H9 (cell line): ENCODE data around the gene CCDC192. TPM values are rescaled to one million over a fixed set of nuclear protein-coding genes. Genes with fewer than 3 reads are reported as not detected.

Experiments used
- DNase-seq: peaks from one replicate; pipeline ENCODE4 v3.0.0-alpha.2; 2017
- H2AFZ ChIP-seq: one replicate; pipeline ENCODE4 v1.6.1; 2013; ENCODE audit warnings: mild to moderate bottlenecking, low read length, control low read depth, moderate library complexity
- H2AK5ac ChIP-seq: 2 replicates; pipeline ENCODE4 v1.6.1; 2013; ENCODE audit warnings: low read length, control low read depth, mixed read lengths; ENCODE audit not compliant: insufficient read length
- H2BK120ac ChIP-seq: one replicate; pipeline ENCODE4 v1.6.1; 2013; ENCODE audit warnings: low read depth, mild to moderate bottlenecking, low read length, control low read depth, inconsistent platforms; ENCODE audit not compliant: poor library complexity, severe bottlenecking
- H2BK12ac ChIP-seq: 2 replicates; pipeline ENCODE4 v1.6.1; 2013; ENCODE audit warnings: low read length, control low read depth, mixed read lengths, low read depth; ENCODE audit not compliant: insufficient read length
- H2BK15ac ChIP-seq: 2 replicates; pipeline ENCODE4 v1.6.1; 2013; ENCODE audit warnings: low read depth, low read length, control low read depth
- H2BK20ac ChIP-seq: one replicate; pipeline ENCODE4 v1.6.1; 2013; ENCODE audit warnings: low read depth, mild to moderate bottlenecking, low read length, control low read depth, inconsistent platforms; ENCODE audit not compliant: poor library complexity, severe bottlenecking
- H2BK5ac ChIP-seq: 2 replicates; pipeline ENCODE4 v1.6.1; 2013; ENCODE audit warnings: low read length, control low read depth, mixed read lengths; ENCODE audit not compliant: insufficient read length
- H3K14ac ChIP-seq: 2 replicates; pipeline ENCODE4 v1.6.1; 2013; ENCODE audit warnings: low read length, control low read depth; ENCODE audit not compliant: insufficient read depth
- H3K18ac ChIP-seq: 2 replicates; pipeline ENCODE4 v1.6.1; 2013; ENCODE audit warnings: low read depth, mild to moderate bottlenecking, mixed read lengths, low read length, control low read depth; ENCODE audit not compliant: insufficient read length
- H3K23ac ChIP-seq: 2 replicates; pipeline ENCODE4 v1.6.1; 2013; ENCODE audit warnings: low read length, control low read depth, mixed read lengths, low read depth; ENCODE audit not compliant: insufficient read length
- H3K23me2 ChIP-seq: 2 replicates; pipeline ENCODE4 v1.6.1; 2013; ENCODE audit warnings: low read depth, mild to moderate bottlenecking, mixed read lengths, low read length, control low read depth; ENCODE audit not compliant: insufficient read length, poor library complexity, severe bottlenecking
- H3K27ac ChIP-seq: 2 replicates; pipeline ENCODE4 v1.5.1; 2013; ENCODE audit warnings: low read length, control low read depth, mixed read lengths, low read depth; ENCODE audit not compliant: insufficient read length
- H3K27me3 ChIP-seq: 2 replicates; pipeline ENCODE4 v1.6.1; 2013; ENCODE audit warnings: low read length, control low read depth, inconsistent platforms; ENCODE audit not compliant: insufficient read depth
- H3K4ac ChIP-seq: 2 replicates; pipeline ENCODE4 v1.6.1; 2013; ENCODE audit warnings: low read depth, mild to moderate bottlenecking, control low read depth, inconsistent platforms, low read length, moderate library complexity
- H3K4me1 ChIP-seq: 2 replicates; pipeline ENCODE4 v1.6.1; 2013; ENCODE audit warnings: low read length, control low read depth, inconsistent platforms; ENCODE audit not compliant: insufficient read depth
- H3K4me2 ChIP-seq: 2 replicates; pipeline ENCODE4 v1.6.1; 2013; ENCODE audit warnings: low read length, control low read depth, mixed read lengths; ENCODE audit not compliant: insufficient read length, insufficient read depth
- H3K56ac ChIP-seq: 2 replicates; pipeline ENCODE4 v1.6.1; 2013; ENCODE audit warnings: low read depth, mild to moderate bottlenecking, mixed read lengths, low read length, control low read depth; ENCODE audit not compliant: insufficient read length
- H3K79me1 ChIP-seq: 2 replicates; pipeline ENCODE4 v1.6.1; 2013; ENCODE audit warnings: low read depth, mild to moderate bottlenecking, moderate library complexity, low read length, control low read depth, inconsistent platforms; ENCODE audit not compliant: insufficient read depth, poor library complexity, severe bottlenecking
- H3K79me2 ChIP-seq: 2 replicates; pipeline ENCODE4 v1.6.1; 2013; ENCODE audit warnings: low read length, control low read depth, inconsistent platforms; ENCODE audit not compliant: insufficient read depth
- H3K9ac ChIP-seq: 2 replicates; pipeline ENCODE4 v1.6.1; 2013; ENCODE audit warnings: low read length, control low read depth, mixed read lengths; ENCODE audit not compliant: insufficient read length; ENCODE audit errors: extremely low read depth
- H3K9me3 ChIP-seq: one replicate; pipeline ENCODE4 v1.6.1; 2013; ENCODE audit warnings: low read depth, low read length, inconsistent platforms; ENCODE audit not compliant: control insufficient read depth
- H3T11ph ChIP-seq: one replicate; pipeline ENCODE4 v1.6.1; 2013; ENCODE audit warnings: mild to moderate bottlenecking, low read length, control low read depth, inconsistent platforms
- H4K20me1 ChIP-seq: one replicate; pipeline ENCODE4 v1.6.1; 2013; ENCODE audit not compliant: control insufficient read depth, insufficient read length, insufficient read depth
- H4K5ac ChIP-seq: 2 replicates; pipeline ENCODE4 v1.6.1; 2013; ENCODE audit warnings: low read depth, mild to moderate bottlenecking, mixed read lengths, low read length, control low read depth; ENCODE audit not compliant: insufficient read length
- H4K8ac ChIP-seq: replicated peaks from 2 replicates; pipeline ENCODE4 v1.6.1; 2013; ENCODE audit warnings: low read length, control low read depth, mixed read lengths, low read depth; ENCODE audit not compliant: insufficient read length
- H4K91ac ChIP-seq: 2 replicates; pipeline ENCODE4 v1.6.1; 2013; ENCODE audit warnings: low read depth, mild to moderate bottlenecking, moderate library complexity, mixed read lengths, low read length, control low read depth; ENCODE audit not compliant: insufficient read length
- H3K27ac Mint-ChIP-seq, 3 experiments: 2 replicates in 2 of 3; 3 replicates in 1 of 3; pipeline ENCODE4 v1.8.0; 2020 to 2021; ENCODE audit warnings: mixed read lengths in 3 of 3, mild to moderate bottlenecking in 1 of 3, moderate library complexity in 1 of 3
- H3K27me3 Mint-ChIP-seq: 2 replicates; pipeline ENCODE4 v1.8.0; 2021; ENCODE audit warnings: low read depth, mild to moderate bottlenecking, moderate library complexity, mixed read lengths
- H3K36me3 Mint-ChIP-seq, 3 experiments: 2 replicates in 2 of 3; 3 replicates in 1 of 3; pipeline ENCODE4 v1.8.0; 2020 to 2021; ENCODE audit warnings: low read depth in 3 of 3, mixed read lengths in 3 of 3; ENCODE audit not compliant: insufficient read depth in 1 of 3
- H3K4me1 Mint-ChIP-seq, 2 experiments: 2 replicates each; pipeline ENCODE4 v1.8.0; 2020; ENCODE audit warnings: mixed read lengths in 2 of 2
- H3K4me3 Mint-ChIP-seq, 2 experiments: 2 replicates in 1 of 2; 3 replicates in 1 of 2; pipeline ENCODE4 v1.8.0; 2020 to 2021; ENCODE audit warnings: mild to moderate bottlenecking in 2 of 2, mixed read lengths in 2 of 2, moderate library complexity in 1 of 2
- H3K9me3 Mint-ChIP-seq, 2 experiments: 2 replicates in 1 of 2; 3 replicates in 1 of 2; pipeline ENCODE4 v1.8.0; 2020; ENCODE audit warnings: mild to moderate bottlenecking in 2 of 2, mixed read lengths in 2 of 2, moderate library complexity in 1 of 2
- CTCF ChIP-seq: fragments of 200-600 bp; sonication (generic); conservative IDR thresholded peaks from 3 replicates; pipeline ENCODE4 v1.8.0; 2021; ENCODE audit warnings: antibody characterized with exemption, mild to moderate bottlenecking
- WGBS: extraction: QIAGEN DNeasy Blood & Tissue Kit; methylation state at CpG from one replicate; pipeline ENCODE4 v1.1.7; 2013; ENCODE audit warnings: missing lambda C conversion rate, low lambda C conversion rate, mixed read lengths; ENCODE audit not compliant: insufficient read length; ENCODE audit errors: extremely low coverage; 5-methylcytosine and 5-hydroxymethylcytosine counted together
- total RNA-seq: library from RNA; stranded (reverse); gene quantifications from 2 replicates; pipeline ENCODE4 v1.2.1, GENCODE V29; 2021

The CCDC192 gene
- total RNA-seq, 1 experiment from 2014 or later: not detected

GRCh38 chr5:127718181-127718580 lies 15.0 kb downstream of the CCDC192 start:
- DNase-seq: no peak
- H3K56ac ChIP-seq: no peak overlapping the region
- H3K9ac ChIP-seq: no peak overlapping the region
- H2BK12ac ChIP-seq: no peak overlapping the region
- H3K4me1 Mint-ChIP-seq: no peaks in the 10 kb centered on the region
- H3K4ac ChIP-seq: no peak overlapping the region
- H3K23me2 ChIP-seq: no peaks in the 10 kb centered on the region
- no peak overlapping the region for H4K8ac ChIP-seq
- H2BK5ac ChIP-seq: no peak overlapping the region
- peaks cover 8 to 15% (median 13%) of the 10 kb centered on the region in 3 experiments; a peak in 6 of 7 replicates for H3K36me3 Mint-ChIP-seq
- no peak overlapping the region for H3T11ph ChIP-seq
- no peak overlapping the region for H3K4me2 ChIP-seq
- H2AK5ac ChIP-seq: no peak overlapping the region
- no peak for TF ChIP-seq CTCF
- H3K27ac ChIP-seq: no peak overlapping the region
- no peak overlapping the region for H4K5ac ChIP-seq
- H3K9me3 ChIP-seq: peaks cover 5% of the 10 kb centered on the region
- no peaks in the 10 kb centered on the region for H3K27me3 ChIP-seq
- H3K23ac ChIP-seq: no peak overlapping the region
- no peak overlapping the region for H3K14ac ChIP-seq
- H3K18ac ChIP-seq: no peak overlapping the region
- H4K91ac ChIP-seq: no peak overlapping the region
- H2AFZ ChIP-seq: no peak overlapping the region
- no peak overlapping the region for H2BK120ac ChIP-seq
- no peak overlapping the region for H2BK20ac ChIP-seq
- no peaks in the 10 kb centered on the region for H3K27me3 Mint-ChIP-seq
- H3K27ac Mint-ChIP-seq: no peak overlapping the region
- no peaks in the 10 kb centered on the region for H3K79me1 ChIP-seq
- no CpG with 5 or more reads among the region's 1 CpG for WGBS
- peaks cover 16 to 22% of the 10 kb centered on the region in 2 experiments for H3K9me3 Mint-ChIP-seq
- no peak overlapping the region for H2BK15ac ChIP-seq
- H4K20me1 ChIP-seq: no peaks in the 10 kb centered on the region
- no peaks in the 10 kb centered on the region for H3K4me1 ChIP-seq
- no peak overlapping the region for H3K4me3 Mint-ChIP-seq
- H3K79me2 ChIP-seq: no peaks in the 10 kb centered on the region
